Smooth muscle cell (in vitro differentiated cells): ENCODE measurements around the gene SLC30A3. TPM values are rescaled to one million over a fixed set of nuclear protein-coding genes. Genes with fewer than 3 reads are reported as not detected.

ENCODE experiments used
- DNase-seq: peaks from one replicate; lab custom pipeline; 2025; ENCODE audit not compliant: unreplicated experiment; lab: John Stamatoyannopoulos, UW
- H2AFZ ChIP-seq: fragments of 200-600 bp; sonication (generic); 2 replicates; pipeline ENCODE4 v1.6.0; 2016; ENCODE audit warnings: antibody characterized with exemption, low read depth, mild to moderate bottlenecking
- H3F3A ChIP-seq: fragments of 200-600 bp; sonication (generic); 2 replicates; pipeline ENCODE4 v1.6.0; 2017; ENCODE audit warnings: antibody characterized with exemption, low read depth
- H3K27ac ChIP-seq: fragments of 200-600 bp; sonication (generic); 2 replicates; pipeline ENCODE4 v1.5.1; 2016; ENCODE audit warnings: low read depth, mild to moderate bottlenecking
- H3K27me3 ChIP-seq: fragments of 200-600 bp; sonication (generic); 2 replicates; pipeline ENCODE4 v1.6.1; 2016; ENCODE audit warnings: low read depth, mild to moderate bottlenecking
- H3K36me3 ChIP-seq: fragments of 200-600 bp; sonication (generic); 2 replicates; pipeline ENCODE4 v1.5.1; 2016; ENCODE audit warnings: low read depth
- H3K4me1 ChIP-seq: fragments of 200-600 bp; sonication (generic); 2 replicates; pipeline ENCODE4 v1.5.1; 2016; ENCODE audit warnings: low read depth
- H3K4me2 ChIP-seq: fragments of 200-600 bp; sonication (generic); 2 replicates; pipeline ENCODE4 v1.6.0; 2016; ENCODE audit warnings: mild to moderate bottlenecking
- H3K4me3 ChIP-seq: fragments of 200-600 bp; sonication (generic); 2 replicates; pipeline ENCODE4 v1.5.1; 2016; ENCODE audit warnings: mild to moderate bottlenecking
- H3K79me2 ChIP-seq: fragments of 200-600 bp; sonication (generic); 2 replicates; pipeline ENCODE4 v1.6.0; 2016; ENCODE audit warnings: low read depth, mild to moderate bottlenecking
- H3K9ac ChIP-seq: fragments of 200-600 bp; sonication (generic); 2 replicates; pipeline ENCODE4 v1.6.0; 2016; ENCODE audit warnings: low read depth
- H3K9me3 ChIP-seq: fragments of 200-600 bp; sonication (generic); replicated peaks from 2 replicates; pipeline ENCODE4 v1.5.1; 2016; ENCODE audit warnings: low read depth
- H4K20me1 ChIP-seq: fragments of 200-600 bp; sonication (generic); 2 replicates; pipeline ENCODE4 v1.6.0; 2016; ENCODE audit warnings: low read depth
- CTCF ChIP-seq: fragments of 200-600 bp; sonication (generic); IDR thresholded peaks from 2 replicates; pipeline ENCODE4 v1.5.1; 2017; ENCODE audit warnings: borderline replicate concordance, mild to moderate bottlenecking, antibody characterized with exemption; ENCODE audit not compliant: insufficient read depth, poor library complexity, severe bottlenecking
- WGBS: methylation state at CpG from one replicate; pipeline ENCODE4 v1.1.7; 2016; ENCODE audit warnings: low lambda C conversion rate; 5-methylcytosine and 5-hydroxymethylcytosine counted together
- polyA plus RNA-seq: library from polyadenylated mRNA; unstranded; fragments of >200 nt; fragmentation: Nextera tagmentation; extraction: Ambion mirVana; gene quantifications from 2 replicates; pipeline ENCODE4 v1.2.1, GENCODE V29; 2016
- total RNA-seq: library from RNA; depleted of rRNA; stranded (reverse); fragments of >200 nt; gene quantifications from 2 replicates; pipeline ENCODE4 v1.2.3, GENCODE V29; 2014

SLC30A3 gene
- total and polyA plus RNA-seq, 2 experiments from 2014 or later: 0.17 TPM; not detected in 1

GRCh38 chr2:27282892-27283291 lies 20.0 kb upstream of the SLC30A3 start:
- no peak overlapping the region for H2AFZ ChIP-seq
- H3K27ac ChIP-seq: no peak overlapping the region
- no peak overlapping the region for H3K9ac ChIP-seq

GRCh38 chr2:27281855-27282559 lies 19.2 kb upstream of the SLC30A3 start, which contains the start of gene TRIM54:
Gene TRIM54 (plus strand): TSS chr2:27282429. CDS start chr2:27282732, 303 bp downstream.
- WGBS: 58% methylated on average over 5 of the region's 5 CpGs
- DNase-seq: no peak

More at GRCh38 chr2:27282892-27283291, 20.0 kb upstream of the SLC30A3 start:
- TF ChIP-seq CTCF: no peak
- Histone ChIP-seq H3K79me2 (no peaks in the 10 kb centered on the region), H4K20me1 (no peaks in the 10 kb centered on the region), H3K9me3 (no peaks in the 10 kb centered on the region), H3K36me3 (no peaks in the 10 kb centered on the region), H3K27me3 (peaks cover 4% of the 10 kb centered on the region), H3K4me2 (peak overlapping the region; percentile 50), H3F3A (no peaks in the 10 kb centered on the region), H3K4me3 (no peak overlapping the region), H3K4me1 (peaks cover 9% of the 10 kb centered on the region)
- WGBS: 45% methylated on average over 5 of the region's 5 CpGs
- no peak for DNase-seq

GRCh38 chr2:27281442-27281841 lies 18.6 kb upstream of the SLC30A3 start:
- H3K9ac ChIP-seq: no peak overlapping the region
- no peak overlapping the region for H3K27ac ChIP-seq
- no peaks in the 10 kb centered on the region for H4K20me1 ChIP-seq
- H3K27me3 ChIP-seq: peaks cover 11% of the 10 kb centered on the region
- no peaks in the 10 kb centered on the region for H3K36me3 ChIP-seq
- H3K4me1 ChIP-seq: peaks cover 9% of the 10 kb centered on the region
- H3K9me3 ChIP-seq: no peaks in the 10 kb centered on the region
- no peak overlapping the region for H3K4me2 ChIP-seq
- no peaks in the 10 kb centered on the region for H3F3A ChIP-seq
- 92% methylated on average over 3 of the region's 3 CpGs for WGBS
- no peak for TF ChIP-seq CTCF
- no peak overlapping the region for H3K4me3 ChIP-seq
- DNase-seq: no peak
- no peak overlapping the region for H2AFZ ChIP-seq
- no peaks in the 10 kb centered on the region for H3K79me2 ChIP-seq

More at GRCh38 chr2:27281855-27282559, 19.2 kb upstream of the SLC30A3 start, which contains the start of gene TRIM54:
- Histone ChIP-seq H3K79me2 (no peaks in the 10 kb centered on the region), H3K4me3 (no peak within 1 kb of the TSS), H3K4me2 (peak within 1 kb of the TSS; percentile 50), H4K20me1 (no peaks in the 10 kb centered on the region), H3K36me3 (no peaks in the 10 kb centered on the region), H2AFZ (no peak within 1 kb of the TSS), H3K9ac (no peak within 1 kb of the TSS), H3K4me1 (peaks cover 9% of the 10 kb centered on the region), H3K27me3 (peaks cover 11% of the 10 kb centered on the region), H3K27ac (no peak within 1 kb of the TSS), H3K9me3 (no peaks in the 10 kb centered on the region), H3F3A (no peaks in the 10 kb centered on the region)
- no peak for TF ChIP-seq CTCF
